Breast epithelium (tissue), 4 donors: Measurements from ENCODE around the gene ARID3A. TPM values are rescaled to one million over a fixed set of nuclear protein-coding genes. Genes with fewer than 3 reads are reported as not detected.
"Not testable (repeated sequence)": the region's sequence is repeated elsewhere in the genome, so short reads cannot be mapped to it uniquely, and the experiment has no call there.

Experiments used
- DNase-seq, 2 donors: peaks; one replicate each; pipeline ENCODE4 v3.0.0-alpha.2; 2019; ENCODE audit warnings: low spot score in 2 of 2
- H3K27ac ChIP-seq, 2 donors: fragments of 200-600 bp; sonication (generic) in 1 of 2; one replicate each; pipeline ENCODE4 v1.5.1; 2016 to 2019; ENCODE audit warnings: mild to moderate bottlenecking in 1 of 2
- H3K27me3 ChIP-seq, 2 donors: fragments of 200-600 bp; sonication (generic) in 1 of 2; one replicate each; pipeline versions ENCODE4 v1.5.1 to v1.6.0; 2017 to 2019; ENCODE audit warnings: control low read depth in 1 of 2, mild to moderate bottlenecking in 1 of 2
- H3K36me3 ChIP-seq: fragments of 200-600 bp; one replicate; pipeline ENCODE4 v1.5.1; 2019
- H3K4me1 ChIP-seq, 2 donors: fragments of 200-600 bp; sonication (generic); one replicate each; pipeline ENCODE4 v1.5.1; 2016 to 2019; ENCODE audit warnings: control low read depth in 1 of 2
- H3K4me3 ChIP-seq, 3 donors: fragments of 200-600 bp; sonication (generic); 1 replicate in 2 of 3; 2 replicates in 1 of 3; pipeline ENCODE4 v1.5.1; 2016 to 2019; ENCODE audit warnings: mild to moderate bottlenecking in 3 of 3, moderate library complexity in 2 of 3
- H3K9me3 ChIP-seq, 2 donors: fragments of 200-600 bp; sonication (generic) in 1 of 2; one replicate each; pipeline ENCODE4 v1.5.1; 2016 to 2019; ENCODE audit warnings: control low read depth in 1 of 2
- CTCF ChIP-seq, 3 donors: fragments of 450-650 bp; IDR thresholded peaks; one replicate each; pipeline ENCODE4 v1.5.1; 2016 to 2017; ENCODE audit warnings: antibody characterized with exemption in 3 of 3, mild to moderate bottlenecking in 3 of 3, moderate library complexity in 3 of 3
- POLR2A ChIP-seq: fragments of 450-650 bp; IDR thresholded peaks from one replicate; pipeline ENCODE4 v1.6.1; 2016; ENCODE audit warnings: antibody characterized with exemption, mild to moderate bottlenecking, moderate library complexity
- POLR2AphosphoS5 ChIP-seq, 3 donors: sonication (generic); formaldehyde crosslinking; IDR thresholded peaks; one replicate each; pipeline ENCODE4 v1.6.1; 2017; ENCODE audit warnings: antibody characterized with exemption in 3 of 3
- intact Hi-C: fragments of 100-400 bp; cut with DNase I; formaldehyde crosslinking; loops from one replicate; pipeline ENCODE4 v1.15.1; 2023; ENCODE audit warnings: low total_unique reads
- total RNA-seq, 3 donors: library from RNA; depleted of rRNA; stranded (reverse); fragments of >200 nt; gene quantifications; one replicate each; pipeline ENCODE4 v1.1.0, GENCODE V29; 2016

Gene ARID3A
- total RNA-seq, 3 donors from 2014 or later: 3.5 to 11.1 (median 4.8) TPM

GRCh38 chr19:954272-954671 is 28.4 kb downstream of the ARID3A start:
- Histone ChIP-seq H3K4me3 (no peak overlapping the region), H3K9me3 (no peaks in the 10 kb centered on the region), H3K27me3 (no peaks in the 10 kb centered on the region), H3K36me3 (no peaks in the 10 kb centered on the region), H3K4me1 (peaks cover 0 to 5% of the 10 kb centered on the region in 2 donors), H3K27ac (no peak overlapping the region)
- intact Hi-C loops: no loop called here
- TF ChIP-seq CTCF (IDR thresholded peaks at IDR 0.05): no peak
- DNase-seq: no peak

- no peak for TF ChIP-seq POLR2A
- no peak for TF ChIP-seq CTCF (IDR thresholded peaks at IDR 0.05)
- TF ChIP-seq POLR2AphosphoS5 (IDR thresholded peaks at IDR 0.05): no peak
- H3K4me1 ChIP-seq: peaks cover 0 to 5% of the 10 kb centered on the region in 2 donors
- intact Hi-C loops: no loop called here
- H3K27ac ChIP-seq: no peak overlapping the region
- H3K4me3 ChIP-seq: peak overlapping the region in 1 of 3 donors; percentile 19
- DNase-seq: no peak
- H3K36me3 ChIP-seq: no peaks in the 10 kb centered on the region
- no peaks in the 10 kb centered on the region for H3K27me3 ChIP-seq
- no peaks in the 10 kb centered on the region for H3K9me3 ChIP-seq
These were observed 29.0 kb downstream of the ARID3A start for GRCh38 chr19:954672-955494.

- DNase-seq: no peak
- H3K27ac ChIP-seq: no peak overlapping the region
- H3K9me3 ChIP-seq: no peaks in the 10 kb centered on the region
- H3K27me3 ChIP-seq: no peaks in the 10 kb centered on the region
- H3K4me1 ChIP-seq: peaks cover 0 to 5% of the 10 kb centered on the region in 2 donors
- no peak for TF ChIP-seq POLR2AphosphoS5 (IDR thresholded peaks at IDR 0.05)
- TF ChIP-seq CTCF (IDR thresholded peaks at IDR 0.05): no peak
- TF ChIP-seq POLR2A: no peak
- no peak overlapping the region for H3K4me3 ChIP-seq
- no peaks in the 10 kb centered on the region for H3K36me3 ChIP-seq
- intact Hi-C loops: no loop called here
These were observed 30.2 kb downstream of the ARID3A start for GRCh38 chr19:955803-956765.

GRCh38 chr19:956766-957440 is 31.1 kb downstream of the ARID3A start:
- TF ChIP-seq POLR2AphosphoS5 (IDR thresholded peaks at IDR 0.05) (no peak), POLR2A (no peak)
- no peak overlapping the region for H3K4me3 ChIP-seq
- intact Hi-C loops: no loop called here
- no peak overlapping the region for H3K27ac ChIP-seq
- H3K4me1 ChIP-seq: peaks cover 0 to 5% of the 10 kb centered on the region in 2 donors
- DNase-seq: no peak
- H3K9me3 ChIP-seq: no peaks in the 10 kb centered on the region
- no peaks in the 10 kb centered on the region for H3K27me3 ChIP-seq
- H3K36me3 ChIP-seq: no peaks in the 10 kb centered on the region

GRCh38 chr19:957578-957977 is 31.7 kb downstream of the ARID3A start:
- H3K27me3 ChIP-seq, H3K4me3 ChIP-seq, H3K27ac ChIP-seq, DNase-seq, H3K36me3 ChIP-seq, intact Hi-C loops, H3K9me3 ChIP-seq, H3K4me1 ChIP-seq: not testable (repeated sequence)
